Measurements from ENCODE around the gene PIGZ. TPM values are rescaled to one million over a fixed set of nuclear protein-coding genes. Genes with fewer than 3 reads are reported as not detected.

PIGZ gene
- total RNA-seq, 1 donor from 2014 or later = 0.96 TPM

- Histone ChIP-seq H3K9me3 (no peaks in the 10 kb centered on the region), H3K36me3 (no peaks in the 10 kb centered on the region), H3K27ac (no peak overlapping the region), H3K4me3 (no peak overlapping the region), H3K4me1 (no peaks in the 10 kb centered on the region), H3K27me3 (no peaks in the 10 kb centered on the region)
- no peak for TF ChIP-seq CTCF (IDR thresholded peaks at IDR 0.05)
- intact Hi-C loops (cut with DNase I) = loop anchor here (2.0 kb wide), 1 partner anchor 207 kb away; no protein-coding TSS in a partner anchor
- DNase-seq (ENCODE audit: low spot score in 2 of 2) = no peak
Observed at GRCh38 chr3:196979545-196979944, 10.9 kb upstream of the PIGZ start.

- Histone ChIP-seq H3K36me3 (no peaks in the 10 kb centered on the region), H3K4me3 (no peak overlapping the region), H3K27me3 (no peaks in the 10 kb centered on the region), H3K4me1 (no peaks in the 10 kb centered on the region), H3K9me3 (no peaks in the 10 kb centered on the region), H3K27ac (no peak overlapping the region)
- intact Hi-C loops (cut with DNase I) = no loop called here
- DNase-seq (ENCODE audit: low spot score in 2 of 2) = peak in 1 of 2 donors; percentile 42
- TF ChIP-seq CTCF (IDR thresholded peaks at IDR 0.05) = no peak
Observed at GRCh38 chr3:196976941-196977340, 8.3 kb upstream of the PIGZ start.

- peak in 1 of 2 donors; percentile 46 for DNase-seq (ENCODE audit: low spot score in 2 of 2)
- Histone ChIP-seq H3K4me1 (no peaks in the 10 kb centered on the region), H3K27ac (no peak overlapping the region), H3K36me3 (no peaks in the 10 kb centered on the region), H3K27me3 (no peaks in the 10 kb centered on the region), H3K9me3 (no peaks in the 10 kb centered on the region), H3K4me3 (no peak overlapping the region)
- TF ChIP-seq CTCF (IDR thresholded peaks at IDR 0.05) = no peak
- intact Hi-C loops (cut with DNase I) = no loop called here
Observed at GRCh38 chr3:196975349-196975748, 6.7 kb upstream of the PIGZ start.

GRCh38 chr3:196974661-196975060 is 6.0 kb upstream of the PIGZ start:
- DNase-seq (ENCODE audit: low spot score in 2 of 2) = peak in 1 of 2 donors; percentile 42
- no peak for TF ChIP-seq CTCF (IDR thresholded peaks at IDR 0.05)
- Histone ChIP-seq H3K36me3 (no peaks in the 10 kb centered on the region), H3K4me1 (no peaks in the 10 kb centered on the region), H3K27me3 (no peaks in the 10 kb centered on the region), H3K9me3 (no peaks in the 10 kb centered on the region), H3K4me3 (no peak overlapping the region), H3K27ac (no peak overlapping the region)
- intact Hi-C loops (cut with DNase I) = no loop called here

- Histone ChIP-seq H3K27ac (no peak overlapping the region), H3K4me3 (no peak overlapping the region), H3K36me3 (no peaks in the 10 kb centered on the region), H3K9me3 (no peaks in the 10 kb centered on the region), H3K4me1 (peaks cover 0 to 3% of the 10 kb centered on the region in 2 donors), H3K27me3 (no peaks in the 10 kb centered on the region)
- DNase-seq (ENCODE audit: low spot score in 2 of 2) = no peak
- intact Hi-C loops (cut with DNase I) = no loop called here
- no peak for TF ChIP-seq CTCF (IDR thresholded peaks at IDR 0.05)
Observed at GRCh38 chr3:196971094-196971698, 2.6 kb upstream of the PIGZ start.

All from ascending aorta (tissue), 2 donors.